COLO668 (cell line): Measurements from ENCODE around the gene CFB.
"Not testable (repeated sequence)": the region's sequence is repeated elsewhere in the genome, so short reads cannot be mapped to it uniquely, and the experiment has no call there.

ENCODE experiments used
- DNase-seq: peaks from one replicate; lab custom pipeline; 2025; ENCODE audit not compliant: unreplicated experiment; lab: John Stamatoyannopoulos, UW

The CFB gene

GRCh38 chr6:31970604-31971271 is 24.8 kb downstream of the CFB start:
- peak; percentile 63 for DNase-seq

- peak; percentile 37 for DNase-seq
Observed at GRCh38 chr6:31971279-31971992, 25.5 kb downstream of the CFB start.

- peak; percentile 96 for DNase-seq
Observed at GRCh38 chr6:31971993-31972708, 26.3 kb downstream of the CFB start, which contains the start of gene DXO. Gene DXO (minus strand): TSS chr6:31972138. CDS start chr6:31971675, 463 bp downstream.

GRCh38 chr6:31972709-31973350 is 26.9 kb downstream of the CFB start:
- no peak for DNase-seq

- DNase-seq = not testable (repeated sequence)
Observed at GRCh38 chr6:31976065-31976464, 30.2 kb downstream of the CFB start.

- no peak for DNase-seq
Observed at GRCh38 chr6:31977816-31978431, 32.0 kb downstream of the CFB start.

- no peak for DNase-seq
Observed at GRCh38 chr6:31978831-31979230, 32.9 kb downstream of the CFB start.

GRCh38 chr6:31979238-31979898 is 33.5 kb downstream of the CFB start:
- no peak for DNase-seq

GRCh38 chr6:31980195-31980876 is 34.4 kb downstream of the CFB start:
- not testable (repeated sequence) for DNase-seq

GRCh38 chr6:31980998-31981397 is 35.1 kb downstream of the CFB start:
- not testable (repeated sequence) for DNase-seq

- not testable (repeated sequence) for DNase-seq
Observed at GRCh38 chr6:31981744-31982143, 35.8 kb downstream of the CFB start, which contains the start of gene C4A. Gene C4A (plus strand): TSS chr6:31982057. CDS start chr6:31982108, 51 bp downstream.

- not testable (repeated sequence) for DNase-seq
Observed at GRCh38 chr6:31989363-31989762, 43.5 kb downstream of the CFB start.

GRCh38 chr6:31994421-31994820 is 48.5 kb downstream of the CFB start:
- not testable (repeated sequence) for DNase-seq

- DNase-seq = not testable (repeated sequence)
Observed at GRCh38 chr6:31996385-31996784, 50.5 kb downstream of the CFB start.
